Measurements from ENCODE around the gene KLHL24.
A peak's percentile ranks its signal among the peaks of the same experiment; 100 is the strongest.
"Not testable (repeated sequence)": the region's sequence is repeated elsewhere in the genome, so short reads cannot be mapped to it uniquely, and the experiment has no call there.

The KLHL24 gene

GRCh38 chr3:183636221-183637105 is 1.0 kb downstream of the KLHL24 start:
- DNase-seq, result peak; percentile 94

GRCh38 chr3:183637106-183637486 is 1.7 kb downstream of the KLHL24 start:
- DNase-seq, result no peak

- DNase-seq, result not testable (repeated sequence)
These were observed 2.2 kb downstream of the KLHL24 start for GRCh38 chr3:183637633-183638032.

- DNase-seq, result no peak
These were observed 2.9 kb downstream of the KLHL24 start for GRCh38 chr3:183638101-183638852.

- not testable (repeated sequence) for DNase-seq
These were observed 5.2 kb downstream of the KLHL24 start for GRCh38 chr3:183640635-183641034.

GRCh38 chr3:183641882-183642281 is 6.5 kb downstream of the KLHL24 start:
- DNase-seq, result no peak

GRCh38 chr3:183644244-183644643 is 8.8 kb downstream of the KLHL24 start:
- DNase-seq, result no peak

- no peak for DNase-seq
These were observed 9.8 kb downstream of the KLHL24 start for GRCh38 chr3:183645254-183645653.

- DNase-seq, result no peak
These were observed 15.1 kb downstream of the KLHL24 start for GRCh38 chr3:183650554-183650953.

- no peak for DNase-seq
These were observed 18.0 kb downstream of the KLHL24 start for GRCh38 chr3:183653209-183654064.

- no peak for DNase-seq
These were observed 19.3 kb downstream of the KLHL24 start for GRCh38 chr3:183654727-183655126.

- DNase-seq, result no peak
These were observed 26.7 kb downstream of the KLHL24 start for GRCh38 chr3:183662099-183662498.

GRCh38 chr3:183664913-183665381 is 29.5 kb downstream of the KLHL24 start:
- DNase-seq, result no peak

- no peak for DNase-seq
These were observed 44.6 kb downstream of the KLHL24 start for GRCh38 chr3:183680061-183680460.

- no peak for DNase-seq
These were observed 52.3 kb downstream of the KLHL24 start for GRCh38 chr3:183687705-183688104.

- no peak for DNase-seq
These were observed 53.5 kb downstream of the KLHL24 start for GRCh38 chr3:183688874-183689273.

- DNase-seq, result not testable (repeated sequence)
These were observed 54.2 kb downstream of the KLHL24 start for GRCh38 chr3:183689621-183690020.

- DNase-seq, result no peak
These were observed 55.1 kb downstream of the KLHL24 start for GRCh38 chr3:183690402-183690995.

GRCh38 chr3:183692436-183692835 is 57.0 kb downstream of the KLHL24 start:
- no peak for DNase-seq

- no peak for DNase-seq
These were observed 60.3 kb downstream of the KLHL24 start for GRCh38 chr3:183695569-183696364.

- DNase-seq, result no peak
These were observed 61.7 kb downstream of the KLHL24 start for GRCh38 chr3:183697123-183697609.

Data from NCI-H187 treated with DMSO at 0.1 percent for 48 hours (cell line).